Measurements from ENCODE around the gene RANBP3.
"Not testable (repeated sequence)": the region's sequence is repeated elsewhere in the genome, so short reads cannot be mapped to it uniquely, and the experiment has no call there.

The RANBP3 gene

DNA sequence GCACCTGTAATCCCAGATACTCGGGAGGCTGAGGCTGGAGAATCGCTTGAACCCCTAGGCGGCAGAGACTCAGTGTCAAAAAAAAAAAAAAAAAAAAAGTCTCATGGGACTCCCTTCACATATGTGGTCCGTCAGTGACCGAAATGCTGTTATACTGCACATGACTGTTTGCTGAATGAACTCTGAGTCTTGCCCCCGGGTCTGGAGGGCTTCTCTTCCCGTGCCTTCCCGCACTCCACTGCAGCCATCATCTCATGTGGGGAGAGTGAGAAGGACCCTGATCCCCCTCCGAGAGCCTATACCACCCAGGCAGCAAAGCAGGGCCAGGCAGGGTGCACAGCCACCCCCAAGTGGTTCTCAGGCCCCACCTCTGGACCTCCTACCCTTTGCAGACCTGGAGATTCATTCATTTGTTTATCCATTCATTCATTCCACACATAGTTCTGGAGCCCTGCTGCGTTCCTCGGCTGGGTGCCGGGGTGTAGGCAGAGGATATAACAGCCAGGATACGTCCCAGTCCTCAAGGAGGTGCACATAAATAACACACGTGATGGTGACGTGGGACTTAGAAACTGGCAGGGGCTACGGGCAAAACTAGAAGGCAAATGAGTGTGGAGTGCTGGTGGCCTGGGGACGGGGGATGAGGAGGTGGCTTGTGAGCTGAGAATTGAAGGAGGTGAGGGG is 88.5 kb downstream of the RANBP3 start:
- no peak for DNase-seq (ENCODE audit: low read depth in 2 of 2, low spot score in 1 of 2)

- not testable (repeated sequence) for DNase-seq (ENCODE audit: low read depth in 2 of 2, low spot score in 1 of 2)
Measured at GRCh38 chr19:5884065-5884811, 93.7 kb downstream of the RANBP3 start.

GRCh38 chr19:5883157-5883873 is 94.6 kb downstream of the RANBP3 start:
- not testable (repeated sequence) for DNase-seq (ENCODE audit: low read depth in 2 of 2, low spot score in 1 of 2)

- no peak for DNase-seq (ENCODE audit: low read depth in 2 of 2, low spot score in 1 of 2)
Measured at GRCh38 chr19:5882421-5882968, 95.4 kb downstream of the RANBP3 start.

DNA sequence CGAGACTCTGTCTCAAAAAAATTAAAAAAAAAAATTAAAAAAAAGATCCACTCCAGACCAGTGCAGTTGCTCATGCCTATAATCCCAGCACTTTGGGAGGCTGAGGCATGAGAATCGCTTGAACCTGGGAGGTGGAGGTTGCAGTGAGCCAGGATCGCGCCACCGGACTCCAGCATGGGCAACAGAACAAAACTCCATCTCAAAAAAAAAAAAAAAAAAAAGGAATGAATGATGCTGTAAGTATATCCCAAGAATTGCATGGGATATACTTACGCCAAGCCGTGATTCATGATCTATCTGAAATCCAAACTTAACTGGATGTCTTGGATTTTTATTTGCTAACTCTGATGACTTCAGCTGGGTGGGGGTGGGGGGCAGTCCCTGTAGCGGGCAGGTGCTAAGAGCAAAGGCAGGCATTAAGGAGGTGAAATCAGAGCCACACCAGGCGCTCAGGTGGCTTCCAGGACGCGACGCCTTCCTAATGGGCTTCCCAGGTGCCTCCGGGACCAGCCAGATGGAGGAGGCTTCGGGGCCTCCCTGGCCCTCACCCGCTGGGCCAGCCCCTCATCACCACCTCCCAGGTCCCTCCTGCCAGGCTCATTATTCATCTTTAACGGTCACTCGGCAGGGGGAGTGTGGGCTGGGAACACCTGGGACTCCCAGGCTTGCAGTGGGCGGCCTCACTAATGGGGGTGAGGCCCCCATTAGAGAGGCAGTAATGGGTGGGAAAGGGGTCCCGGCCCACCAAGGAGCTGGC is 96.2 kb downstream of the RANBP3 start:
- DNase-seq (ENCODE audit: low read depth in 2 of 2, low spot score in 1 of 2): no peak

DNA sequence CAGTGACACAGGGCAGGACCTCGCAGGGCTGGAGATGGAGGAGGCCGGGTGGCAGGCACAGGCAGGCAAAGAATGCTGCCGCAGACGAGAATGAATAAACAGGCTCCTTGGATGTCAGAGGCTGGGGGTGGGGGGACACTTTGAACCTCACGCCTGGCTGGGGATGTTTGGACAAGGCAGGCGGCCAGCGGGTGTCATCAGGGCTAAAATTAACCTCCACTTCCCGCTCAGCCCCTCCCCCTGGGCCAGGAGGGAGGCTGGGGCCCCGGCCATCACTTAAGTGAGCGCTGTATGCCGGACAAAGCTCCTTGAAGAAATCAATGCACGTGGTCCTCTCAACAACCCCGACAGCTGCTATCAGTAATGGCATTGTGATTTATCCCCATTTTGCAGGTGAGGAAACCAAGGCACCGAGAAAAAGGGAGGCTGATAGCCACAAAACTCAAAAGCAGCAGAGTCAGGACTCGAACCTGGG is 97.3 kb downstream of the RANBP3 start:
- DNase-seq (ENCODE audit: low read depth in 2 of 2, low spot score in 1 of 2): no peak

GRCh38 chr19:5880196-5880595 is 97.7 kb downstream of the RANBP3 start:
- no peak for DNase-seq (ENCODE audit: low read depth in 2 of 2, low spot score in 1 of 2)

- DNase-seq (ENCODE audit: low read depth in 2 of 2, low spot score in 1 of 2): no peak
Measured at GRCh38 chr19:5877882-5878281, 100.1 kb downstream of the RANBP3 start.

- DNase-seq (ENCODE audit: low read depth in 2 of 2, low spot score in 1 of 2): no peak
Measured at GRCh38 chr19:5877427-5877826, 100.5 kb downstream of the RANBP3 start.

- DNase-seq (ENCODE audit: low read depth in 2 of 2, low spot score in 1 of 2): not testable (repeated sequence)
Measured at GRCh38 chr19:5874496-5874895, 103.4 kb downstream of the RANBP3 start.

DNA sequence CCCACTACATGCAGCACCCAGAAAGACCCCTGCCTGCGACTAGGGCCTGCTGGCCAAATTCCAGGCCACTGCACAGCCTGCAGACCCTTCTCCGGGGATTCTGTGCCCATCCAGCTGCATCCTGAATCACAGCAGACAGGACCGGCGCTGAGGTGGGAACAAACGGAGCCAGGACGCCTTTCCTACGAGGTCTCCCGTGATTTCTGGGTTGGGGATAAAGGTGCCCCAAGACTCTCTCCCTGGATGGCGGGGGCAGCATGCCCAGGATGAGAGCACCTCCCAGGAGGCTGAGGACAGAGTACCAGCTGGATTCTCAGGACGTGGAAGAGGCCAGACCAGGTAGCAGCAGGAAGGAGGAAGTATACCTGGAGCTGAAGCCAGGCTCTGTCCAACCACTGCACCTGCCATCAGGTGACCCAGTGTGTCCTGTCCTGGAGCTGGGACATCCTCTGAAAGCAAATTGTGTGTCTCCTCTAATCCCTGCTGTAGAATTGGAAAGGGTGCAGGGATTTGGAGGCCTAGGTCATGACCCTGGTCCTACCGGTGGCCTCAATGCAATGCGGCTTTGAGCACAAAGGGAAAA is 104.2 kb downstream of the RANBP3 start:
- DNase-seq (ENCODE audit: low read depth in 2 of 2, low spot score in 1 of 2): no peak

GRCh38 chr19:5870986-5871394 is 107.0 kb downstream of the RANBP3 start:
- no peak for DNase-seq (ENCODE audit: low read depth in 2 of 2, low spot score in 1 of 2)

GRCh38 chr19:5867201-5868136 is 110.5 kb downstream of the RANBP3 start:
- no peak for DNase-seq (ENCODE audit: low read depth in 2 of 2, low spot score in 1 of 2)

All from stimulated activated CD8-positive, alpha-beta memory T cell treated with anti-CD3 and anti-CD28 coated beads, Interleukin-4, amount 100 ng/mL, for 4 hours (primary cell).